ENCODE measurements around the gene CCDC181. TPM values are rescaled to one million over a fixed set of nuclear protein-coding genes. Genes with fewer than 3 reads are reported as not detected.

Gene CCDC181
- total RNA-seq, 1 donor: 1.4 TPM

DNA sequence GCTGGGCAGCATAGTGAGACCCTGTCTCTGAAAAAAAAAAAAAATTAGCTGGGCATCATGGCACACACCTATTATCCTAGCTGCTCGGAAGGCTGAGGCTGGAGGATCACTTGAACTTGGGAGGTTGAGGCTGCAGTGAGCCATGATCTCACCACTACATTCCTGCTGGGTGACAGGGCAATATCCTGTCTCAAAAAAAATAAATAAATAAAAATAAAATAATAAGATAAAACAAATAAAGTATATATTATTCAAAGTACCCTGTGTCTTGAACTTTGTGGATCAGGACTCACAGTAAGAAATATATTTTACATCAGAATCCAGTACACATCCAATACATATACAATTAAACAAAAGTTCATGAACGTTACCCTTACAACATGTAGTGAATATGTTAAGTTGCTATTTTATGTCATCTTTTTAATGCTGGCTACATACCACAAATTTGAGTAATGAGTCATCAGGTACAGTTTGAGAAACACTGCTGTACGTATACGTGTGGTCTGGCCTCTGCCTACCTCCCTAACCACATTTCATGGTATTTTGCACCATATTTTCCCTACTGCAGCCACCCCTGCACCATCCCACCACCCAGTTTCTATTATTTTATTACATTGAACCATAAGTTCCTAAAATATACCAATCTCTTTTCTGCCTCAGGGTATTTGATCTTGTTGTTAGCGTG lies 64.1 kb downstream of the CCDC181 start:
- no peak overlapping the region for H3K4me3 ChIP-seq (ENCODE audit: low read depth, low read length)
- peak; percentile 87 for DNase-seq (ENCODE audit: low read depth)
- TF ChIP-seq, protein P1, sequence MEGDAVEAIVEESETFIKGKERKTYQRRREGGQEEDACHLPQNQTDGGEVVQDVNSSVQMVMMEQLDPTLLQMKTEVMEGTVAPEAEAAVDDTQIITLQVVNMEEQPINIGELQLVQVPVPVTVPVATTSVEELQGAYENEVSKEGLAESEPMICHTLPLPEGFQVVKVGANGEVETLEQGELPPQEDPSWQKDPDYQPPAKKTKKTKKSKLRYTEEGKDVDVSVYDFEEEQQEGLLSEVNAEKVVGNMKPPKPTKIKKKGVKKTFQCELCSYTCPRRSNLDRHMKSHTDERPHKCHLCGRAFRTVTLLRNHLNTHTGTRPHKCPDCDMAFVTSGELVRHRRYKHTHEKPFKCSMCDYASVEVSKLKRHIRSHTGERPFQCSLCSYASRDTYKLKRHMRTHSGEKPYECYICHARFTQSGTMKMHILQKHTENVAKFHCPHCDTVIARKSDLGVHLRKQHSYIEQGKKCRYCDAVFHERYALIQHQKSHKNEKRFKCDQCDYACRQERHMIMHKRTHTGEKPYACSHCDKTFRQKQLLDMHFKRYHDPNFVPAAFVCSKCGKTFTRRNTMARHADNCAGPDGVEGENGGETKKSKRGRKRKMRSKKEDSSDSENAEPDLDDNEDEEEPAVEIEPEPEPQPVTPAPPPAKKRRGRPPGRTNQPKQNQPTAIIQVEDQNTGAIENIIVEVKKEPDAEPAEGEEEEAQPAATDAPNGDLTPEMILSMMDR (IDR thresholded peaks at IDR 0.05; ENCODE audit: insufficient read depth, low read length): no peak

DNA sequence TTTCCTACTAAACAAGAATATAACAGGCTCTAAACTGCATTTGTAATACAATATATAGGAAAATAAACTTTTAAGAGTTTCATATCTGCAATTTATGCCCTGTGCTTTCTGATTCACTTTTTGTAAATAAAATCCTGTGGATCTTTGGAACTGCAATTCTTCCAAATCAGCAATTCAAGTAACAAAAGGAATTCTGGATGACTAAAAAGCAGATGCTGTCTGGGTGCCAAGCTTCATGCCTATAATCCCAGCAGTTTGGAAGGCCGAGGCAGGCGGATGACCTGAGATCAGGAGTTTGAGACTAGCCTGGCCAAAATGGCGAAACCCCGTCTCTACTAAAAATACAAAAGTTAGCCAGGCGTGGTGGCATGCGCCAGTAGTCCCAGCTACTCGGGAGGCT lies 66.0 kb downstream of the CCDC181 start:
- no peak overlapping the region for H3K4me3 ChIP-seq (ENCODE audit: low read depth, low read length)
- DNase-seq (ENCODE audit: low read depth): peak; percentile 66
- TF ChIP-seq, protein P1 (IDR thresholded peaks at IDR 0.05; ENCODE audit: insufficient read depth, low read length): no peak

- no peak for DNase-seq (ENCODE audit: low read depth)
- TF ChIP-seq, protein P1 (IDR thresholded peaks at IDR 0.05; ENCODE audit: insufficient read depth, low read length): no peak
- no peak overlapping the region for H3K4me3 ChIP-seq (ENCODE audit: low read depth, low read length)
Observed at GRCh38 chr1:169360415-169360814, 66.9 kb downstream of the CCDC181 start.

DNA sequence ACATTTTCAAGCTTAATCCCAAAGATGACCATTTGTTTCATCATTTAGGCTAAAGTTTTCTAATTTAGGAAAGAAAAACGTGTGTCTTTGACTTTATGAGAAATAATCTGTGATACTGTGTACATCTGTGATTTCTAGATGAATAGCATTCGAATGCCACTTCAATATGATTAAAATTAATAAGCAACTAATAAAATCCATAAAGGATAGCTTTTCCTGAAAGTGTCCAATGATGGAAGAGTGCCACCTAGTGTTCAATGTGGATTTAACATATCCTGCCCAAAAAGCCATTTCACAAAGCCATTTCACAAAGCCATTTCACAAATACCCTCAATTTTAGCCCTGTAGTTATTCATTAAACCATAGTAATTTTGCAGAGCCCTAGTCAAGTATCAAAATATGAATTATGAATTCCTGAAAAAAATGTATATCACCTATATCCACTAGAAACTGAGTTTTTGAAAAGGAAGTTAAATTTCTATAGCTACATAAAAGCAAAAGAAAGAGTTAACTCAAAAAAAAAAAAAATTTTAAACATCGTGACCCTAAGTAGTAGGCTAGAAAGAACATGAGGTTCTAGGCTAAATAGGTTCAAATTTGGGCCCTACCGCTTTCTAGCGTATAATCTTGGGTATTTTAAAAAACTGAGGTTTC lies 78.8 kb downstream of the CCDC181 start:
- no peak overlapping the region for H3K4me3 ChIP-seq (ENCODE audit: low read depth, low read length)
- TF ChIP-seq, protein P1 (IDR thresholded peaks at IDR 0.05; ENCODE audit: insufficient read depth, low read length): peak; percentile 69
- DNase-seq (ENCODE audit: low read depth): peak; percentile 79

DNA sequence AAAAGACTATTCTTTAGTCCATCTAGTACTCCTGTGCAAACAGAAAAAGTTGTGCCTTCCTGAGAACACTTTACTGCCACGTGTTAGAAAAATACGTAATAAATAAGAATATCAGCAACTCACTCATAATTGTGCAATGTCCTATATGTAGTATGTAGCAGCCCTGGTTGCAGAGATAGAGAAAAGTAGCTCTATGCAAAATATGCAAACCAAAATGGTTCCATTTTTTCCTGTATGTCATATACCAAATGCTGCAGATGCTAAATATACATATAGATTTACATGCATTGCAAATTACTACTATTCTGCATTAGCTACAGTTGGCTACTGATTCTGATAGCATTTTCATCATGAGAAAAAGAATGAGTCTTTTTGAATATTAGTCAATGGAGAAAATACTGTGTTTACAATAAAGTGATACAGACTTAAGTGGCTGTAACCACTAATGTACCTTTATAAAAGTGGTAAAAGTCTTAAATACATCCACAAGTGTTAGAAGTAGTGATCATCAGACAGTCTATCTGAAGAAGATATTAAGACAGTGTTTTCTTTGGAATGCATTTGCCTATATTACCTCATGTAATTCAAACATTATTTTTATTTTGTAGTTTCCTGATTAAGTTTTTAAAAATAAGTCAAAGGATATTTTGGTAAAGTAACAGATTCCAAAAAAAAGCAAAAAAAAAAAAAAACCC lies 79.4 kb downstream of the CCDC181 start:
- H3K4me3 ChIP-seq (ENCODE audit: low read depth, low read length): no peak overlapping the region
- no peak for DNase-seq (ENCODE audit: low read depth)
- TF ChIP-seq, protein P1 (IDR thresholded peaks at IDR 0.05; ENCODE audit: insufficient read depth, low read length): no peak

- TF ChIP-seq, protein P1 (IDR thresholded peaks at IDR 0.05; ENCODE audit: insufficient read depth, low read length): no peak
- no peak overlapping the region for H3K4me3 ChIP-seq (ENCODE audit: low read depth, low read length)
- no peak for DNase-seq (ENCODE audit: low read depth)
Observed at GRCh38 chr1:169346036-169346589, 81.2 kb downstream of the CCDC181 start.
